ENCODE results near the gene SCD5.

SCD5 gene

GRCh38 chr4:82667761-82668480 lies 130.7 kb downstream of the SCD5 start:
- TF ChIP-seq TAF1 (IDR thresholded peaks at IDR 0.05; ENCODE audit: borderline replicate concordance, insufficient read depth, low read length) (no peak), POLR2AphosphoS5 (IDR thresholded peaks at IDR 0.05; ENCODE audit: low read depth, low read length) (no peak), SIN3A (IDR thresholded peaks at IDR 0.05; ENCODE audit: borderline replicate concordance, insufficient read depth, low read length) (no peak), FOXP2 (optimal IDR thresholded peaks at IDR 0.05; ENCODE audit: borderline replicate concordance, extremely low read depth, extremely low read length, insufficient read depth) (no peak), REST (IDR thresholded peaks at IDR 0.05; ENCODE audit: insufficient read depth in 1 of 2, low read depth in 2 of 2, low read length in 2 of 2) (no peak)

DNA sequence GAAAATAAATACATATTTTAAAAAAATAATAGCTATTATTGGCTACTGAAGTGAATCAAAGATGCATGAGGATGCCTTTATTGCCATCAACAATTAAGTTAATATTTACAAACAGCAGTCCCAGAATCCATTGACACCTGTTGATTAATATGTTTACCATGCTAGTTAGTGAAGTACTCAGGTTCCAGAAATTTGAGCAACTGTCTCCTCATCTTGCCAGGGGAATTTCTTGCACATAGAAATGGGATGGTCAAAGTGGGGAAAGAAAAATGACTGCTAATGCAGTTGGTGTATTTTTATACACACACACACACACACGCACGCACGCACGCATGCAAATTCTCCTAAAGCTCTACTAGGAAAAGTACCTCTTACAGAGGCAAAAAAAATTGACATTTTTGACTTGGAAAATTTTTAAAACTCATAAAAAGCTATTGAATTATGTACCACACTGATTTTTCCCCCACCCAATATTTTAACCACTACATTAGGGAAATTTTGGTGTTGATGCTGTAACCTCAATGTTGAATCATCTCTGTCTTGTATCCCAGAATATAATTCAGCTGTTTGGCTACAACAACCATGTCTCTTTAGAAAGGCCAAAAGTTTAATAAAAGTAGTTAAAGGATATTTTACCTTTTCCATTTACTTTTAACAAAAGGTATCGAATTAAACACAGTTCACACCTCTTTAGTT lies 131.5 kb downstream of the SCD5 start:
- TF ChIP-seq REST (IDR thresholded peaks at IDR 0.05; ENCODE audit: insufficient read depth in 1 of 2, low read depth in 2 of 2, low read length in 2 of 2) (no peak), SIN3A (IDR thresholded peaks at IDR 0.05; ENCODE audit: borderline replicate concordance, insufficient read depth, low read length) (no peak), POLR2AphosphoS5 (IDR thresholded peaks at IDR 0.05; ENCODE audit: low read depth, low read length) (no peak), TAF1 (IDR thresholded peaks at IDR 0.05; ENCODE audit: borderline replicate concordance, insufficient read depth, low read length) (no peak), FOXP2 (optimal IDR thresholded peaks at IDR 0.05; ENCODE audit: borderline replicate concordance, extremely low read depth, extremely low read length, insufficient read depth) (no peak)

- no peak for TF ChIP-seq FOXP2 (optimal IDR thresholded peaks at IDR 0.05; ENCODE audit: borderline replicate concordance, extremely low read depth, extremely low read length, insufficient read depth)
- TF ChIP-seq POLR2AphosphoS5 (IDR thresholded peaks at IDR 0.05; ENCODE audit: low read depth, low read length): no peak
- TF ChIP-seq SIN3A (IDR thresholded peaks at IDR 0.05; ENCODE audit: borderline replicate concordance, insufficient read depth, low read length): no peak
- no peak for TF ChIP-seq REST (IDR thresholded peaks at IDR 0.05; ENCODE audit: insufficient read depth in 1 of 2, low read depth in 2 of 2, low read length in 2 of 2)
- no peak for TF ChIP-seq TAF1 (IDR thresholded peaks at IDR 0.05; ENCODE audit: borderline replicate concordance, insufficient read depth, low read length)
These were observed 137.2 kb downstream of the SCD5 start for GRCh38 chr4:82661181-82661992.

DNA sequence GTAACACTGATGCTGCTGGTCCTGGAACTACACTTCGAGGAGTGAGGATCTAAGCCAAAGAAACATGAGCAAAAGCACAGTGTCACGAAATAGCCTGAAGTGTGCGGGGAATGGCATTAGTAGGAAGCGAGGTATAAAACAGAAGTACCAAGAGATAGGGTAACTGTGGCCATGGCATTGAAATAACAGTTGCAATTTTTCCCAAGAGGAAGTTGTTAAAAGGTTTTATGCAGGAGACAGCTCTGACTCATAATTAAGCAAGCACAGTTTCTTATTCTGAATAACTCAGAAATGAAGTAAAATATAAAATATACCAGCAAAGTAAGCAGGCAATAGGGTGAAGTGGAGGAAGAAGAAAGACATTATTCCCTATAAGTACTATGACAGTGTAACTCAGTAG lies 146.5 kb downstream of the SCD5 start:
- TF ChIP-seq REST (IDR thresholded peaks at IDR 0.05; ENCODE audit: insufficient read depth in 1 of 2, low read depth in 2 of 2, low read length in 2 of 2): no peak
- TF ChIP-seq FOXP2 (optimal IDR thresholded peaks at IDR 0.05; ENCODE audit: borderline replicate concordance, extremely low read depth, extremely low read length, insufficient read depth): no peak
- TF ChIP-seq TAF1 (IDR thresholded peaks at IDR 0.05; ENCODE audit: borderline replicate concordance, insufficient read depth, low read length): no peak
- no peak for TF ChIP-seq SIN3A (IDR thresholded peaks at IDR 0.05; ENCODE audit: borderline replicate concordance, insufficient read depth, low read length)
- no peak for TF ChIP-seq POLR2AphosphoS5 (IDR thresholded peaks at IDR 0.05; ENCODE audit: low read depth, low read length)

All from PFSK-1 (cell line).